Esophagus squamous epithelium (tissue), 5 donors: ENCODE results near the gene TOX2. TPM values are rescaled to one million over a fixed set of nuclear protein-coding genes. Genes with fewer than 3 reads are reported as not detected.

Experiments
- DNase-seq: peaks from one replicate; lab custom pipeline; 2025; lab: John Stamatoyannopoulos, UW
- H3K27ac ChIP-seq, 4 donors: fragments of 200-600 bp; sonication (generic); one replicate each; pipeline ENCODE4 v1.5.1; 2016 to 2019; ENCODE audit warnings: mild to moderate bottlenecking in 1 of 4
- H3K27me3 ChIP-seq, 4 donors: fragments of 200-600 bp; sonication (generic); 1 replicate in 3 of 4; 2 replicates in 1 of 4; pipeline versions ENCODE4 v1.5.1 to v1.6.0; 2017 to 2021; ENCODE audit warnings: antibody characterized with exemption in 1 of 4
- H3K36me3 ChIP-seq, 3 donors: fragments of 200-600 bp; sonication (generic); one replicate each; pipeline ENCODE4 v1.5.1; 2016 to 2019
- H3K4me1 ChIP-seq, 3 donors: fragments of 200-600 bp; sonication (generic); one replicate each; pipeline ENCODE4 v1.5.1; 2017 to 2019
- H3K4me3 ChIP-seq, 4 donors: fragments of 200-600 bp; sonication (generic); 1 replicate in 3 of 4; 2 replicates in 1 of 4; pipeline ENCODE4 v1.5.1; 2016 to 2019; ENCODE audit warnings: mild to moderate bottlenecking in 2 of 4, moderate library complexity in 1 of 4
- H3K9me3 ChIP-seq, 3 donors: fragments of 200-600 bp; sonication (generic); one replicate each; pipeline ENCODE4 v1.5.1; 2016 to 2019
- POLR2A ChIP-seq, 4 donors: fragments of 450-650 bp; IDR thresholded peaks; one replicate each; pipeline ENCODE4 v1.6.1; 2017; ENCODE audit warnings: antibody characterized with exemption in 4 of 4, mild to moderate bottlenecking in 4 of 4, moderate library complexity in 3 of 4
- WGBS, 2 donors: methylation state at CpG; one replicate each; pipeline ENCODE4 v1.1.5; 2018; 5-methylcytosine and 5-hydroxymethylcytosine counted together
- intact Hi-C: fragments of 100-400 bp; cut with DNase I; formaldehyde crosslinking; loops from one replicate; pipeline ENCODE4 v1.15.0; 2022
- total RNA-seq, 4 donors: library from RNA; depleted of rRNA; stranded (reverse); fragments of >200 nt; gene quantifications; one replicate each; pipeline ENCODE4 v1.1.0, GENCODE V29; 2016
- TF ChIP-seq, protein P1 (sequence below), 6 experiments: fragments of 450-650 bp in 4 of 6; fragments of 200-600 bp in 2 of 6; sonication (generic) in 2 of 6; IDR thresholded peaks; one replicate each; pipeline ENCODE4 v1.5.1; 2016 to 2019; ENCODE audit warnings: antibody characterized with exemption in 6 of 6, mild to moderate bottlenecking in 4 of 6, moderate library complexity in 4 of 6
- donor health status: DM: yes; HTN: yes; CAD: no.

The TOX2 gene
- total RNA-seq, 4 donors from 2014 or later = 0.99 to 22.9 (median 3.1) TPM

- no peak for DNase-seq
- peaks cover 0 to 3% (median 0%) of the 10 kb centered on the region in 3 donors for H3K9me3 ChIP-seq
- no peaks in the 10 kb centered on the region for H3K36me3 ChIP-seq
- no peak overlapping the region for H3K4me3 ChIP-seq
- WGBS, 2 donors = 76 to 88% methylated on average over 10 to 11 of the region's 11 CpGs
- no peaks in the 10 kb centered on the region for H3K27me3 ChIP-seq
- no peak overlapping the region for H3K27ac ChIP-seq
- no peaks in the 10 kb centered on the region for H3K4me1 ChIP-seq
- intact Hi-C loops = no loop called here
- TF ChIP-seq, protein P1, sequence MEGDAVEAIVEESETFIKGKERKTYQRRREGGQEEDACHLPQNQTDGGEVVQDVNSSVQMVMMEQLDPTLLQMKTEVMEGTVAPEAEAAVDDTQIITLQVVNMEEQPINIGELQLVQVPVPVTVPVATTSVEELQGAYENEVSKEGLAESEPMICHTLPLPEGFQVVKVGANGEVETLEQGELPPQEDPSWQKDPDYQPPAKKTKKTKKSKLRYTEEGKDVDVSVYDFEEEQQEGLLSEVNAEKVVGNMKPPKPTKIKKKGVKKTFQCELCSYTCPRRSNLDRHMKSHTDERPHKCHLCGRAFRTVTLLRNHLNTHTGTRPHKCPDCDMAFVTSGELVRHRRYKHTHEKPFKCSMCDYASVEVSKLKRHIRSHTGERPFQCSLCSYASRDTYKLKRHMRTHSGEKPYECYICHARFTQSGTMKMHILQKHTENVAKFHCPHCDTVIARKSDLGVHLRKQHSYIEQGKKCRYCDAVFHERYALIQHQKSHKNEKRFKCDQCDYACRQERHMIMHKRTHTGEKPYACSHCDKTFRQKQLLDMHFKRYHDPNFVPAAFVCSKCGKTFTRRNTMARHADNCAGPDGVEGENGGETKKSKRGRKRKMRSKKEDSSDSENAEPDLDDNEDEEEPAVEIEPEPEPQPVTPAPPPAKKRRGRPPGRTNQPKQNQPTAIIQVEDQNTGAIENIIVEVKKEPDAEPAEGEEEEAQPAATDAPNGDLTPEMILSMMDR (IDR thresholded peaks at IDR 0.05) = no peak
- TF ChIP-seq POLR2A (IDR thresholded peaks at IDR 0.05) = no peak
Observed at GRCh38 chr20:43991982-43992381, 77.3 kb downstream of the TOX2 start.

DNA sequence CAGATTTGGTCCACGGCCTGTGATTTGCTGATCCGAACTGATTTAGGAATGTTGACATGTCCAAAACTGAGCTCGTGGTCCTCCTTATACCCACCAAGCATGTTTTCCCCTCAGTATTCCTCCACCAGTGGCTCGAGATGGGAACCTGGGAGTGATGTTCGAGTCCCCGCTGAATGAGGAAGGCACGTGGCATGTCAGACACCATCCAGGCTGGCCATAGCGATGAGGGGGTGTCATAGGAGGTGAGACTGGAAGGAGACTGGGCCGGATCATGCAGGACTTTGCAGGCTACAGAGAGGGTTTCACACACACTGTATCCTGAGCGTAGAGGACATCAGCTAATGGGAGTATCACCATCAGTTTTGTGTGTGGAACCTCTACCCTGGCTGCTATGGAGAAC lies 78.2 kb downstream of the TOX2 start:
- no peaks in the 10 kb centered on the region for H3K4me1 ChIP-seq
- H3K36me3 ChIP-seq = no peaks in the 10 kb centered on the region
- peaks cover 0 to 3% (median 0%) of the 10 kb centered on the region in 3 donors for H3K9me3 ChIP-seq
- no peak overlapping the region for H3K27ac ChIP-seq
- no peak for TF ChIP-seq POLR2A (IDR thresholded peaks at IDR 0.05)
- TF ChIP-seq, protein P1 (IDR thresholded peaks at IDR 0.05) = no peak
- no peak overlapping the region for H3K4me3 ChIP-seq
- no peak for DNase-seq
- intact Hi-C loops = no loop called here
- WGBS, 2 donors = 86 to 91% methylated on average over 10 of the region's 10 CpGs
- H3K27me3 ChIP-seq = no peaks in the 10 kb centered on the region

GRCh38 chr20:43993560-43993959 lies 78.9 kb downstream of the TOX2 start:
- Histone ChIP-seq H3K4me1 (no peaks in the 10 kb centered on the region), H3K36me3 (no peaks in the 10 kb centered on the region), H3K27me3 (no peaks in the 10 kb centered on the region), H3K27ac (no peak overlapping the region), H3K9me3 (peaks cover 0 to 3% (median 0%) of the 10 kb centered on the region in 3 donors), H3K4me3 (no peak overlapping the region)
- TF ChIP-seq POLR2A (IDR thresholded peaks at IDR 0.05) = no peak
- TF ChIP-seq, protein P1 (IDR thresholded peaks at IDR 0.05) = no peak
- 41 to 56% methylated on average over 4 of the region's 4 CpGs for WGBS, 2 donors
- DNase-seq = no peak
- intact Hi-C loops = no loop called here

- H3K4me1 ChIP-seq = no peaks in the 10 kb centered on the region
- TF ChIP-seq, protein P1 (IDR thresholded peaks at IDR 0.05) = no peak
- TF ChIP-seq POLR2A (IDR thresholded peaks at IDR 0.05) = no peak
- intact Hi-C loops = no loop called here
- H3K36me3 ChIP-seq = no peaks in the 10 kb centered on the region
- H3K27me3 ChIP-seq = no peaks in the 10 kb centered on the region
- DNase-seq = no peak
- WGBS, 2 donors = 61 to 71% methylated on average over 11 of the region's 11 CpGs
- no peak overlapping the region for H3K4me3 ChIP-seq
- no peak overlapping the region for H3K27ac ChIP-seq
- peaks cover 0 to 3% (median 0%) of the 10 kb centered on the region in 3 donors for H3K9me3 ChIP-seq
Observed at GRCh38 chr20:43994486-43995100, 79.9 kb downstream of the TOX2 start.

DNA sequence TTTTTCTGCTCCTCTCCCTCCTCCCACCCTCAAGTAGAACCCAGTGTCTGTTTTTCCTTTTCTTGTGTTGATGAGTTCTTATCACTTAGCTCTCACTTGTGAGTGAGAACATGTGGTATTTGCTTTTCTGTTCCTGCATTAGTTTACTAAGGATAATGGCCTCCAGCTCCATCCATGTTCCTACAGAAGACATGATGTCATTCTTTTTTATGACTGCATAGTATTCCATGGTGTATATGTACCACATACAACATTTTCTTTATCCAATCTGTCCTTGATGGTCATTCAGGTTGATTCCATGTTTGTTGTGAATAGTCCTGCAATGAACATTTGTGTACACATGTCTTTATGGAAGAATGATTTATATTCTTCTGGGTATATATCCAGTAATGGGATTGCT lies 81.0 kb downstream of the TOX2 start:
- no peaks in the 10 kb centered on the region for H3K9me3 ChIP-seq
- no peak overlapping the region for H3K4me3 ChIP-seq
- H3K27ac ChIP-seq = no peak overlapping the region
- no peaks in the 10 kb centered on the region for H3K4me1 ChIP-seq
- intact Hi-C loops = no loop called here
- no peak for DNase-seq
- no peaks in the 10 kb centered on the region for H3K27me3 ChIP-seq
- H3K36me3 ChIP-seq = no peaks in the 10 kb centered on the region
- TF ChIP-seq, protein P1 (IDR thresholded peaks at IDR 0.05) = no peak
- no peak for TF ChIP-seq POLR2A (IDR thresholded peaks at IDR 0.05)
